ENCODE data around the gene DEPDC5. TPM values are rescaled to one million over a fixed set of nuclear protein-coding genes. Genes with fewer than 3 reads are reported as not detected.

Gene DEPDC5
- total RNA-seq, 1 donor from 2014 or later = 13.0 TPM

- no peak for TF ChIP-seq EZH2 (IDR thresholded peaks at IDR 0.05; ENCODE audit: insufficient read depth, low read length)
- no peak for TF ChIP-seq CTCF (IDR thresholded peaks at IDR 0.05; ENCODE audit: insufficient read depth, low read depth, low read length)
- no peaks in the 10 kb centered on the region for H3K79me2 ChIP-seq (ENCODE audit: insufficient read depth, low read length)
- no peaks in the 10 kb centered on the region for H4K20me1 ChIP-seq (ENCODE audit: insufficient read depth, low read length)
- Mint-ChIP-seq H3K4me1 (ENCODE audit: low read depth, unreplicated experiment) (no peaks in the 10 kb centered on the region), H3K9me3 (ENCODE audit: unreplicated experiment) (no peaks in the 10 kb centered on the region), H3K4me3 (ENCODE audit: unreplicated experiment) (no peak overlapping the region), H3K27ac (ENCODE audit: unreplicated experiment) (no peak overlapping the region), H3K27me3 (ENCODE audit: low read depth, unreplicated experiment) (peaks cover 21% of the 10 kb centered on the region), H3K36me3 (ENCODE audit: low read depth, unreplicated experiment) (peaks cover 2% of the 10 kb centered on the region)
- FAIRE-seq (no peak), DNase-seq (ENCODE audit: low read depth) (no peak)
- no peak overlapping the region for H3K9ac ChIP-seq (ENCODE audit: low read length)
- H3K9me3 ChIP-seq (ENCODE audit: insufficient read depth, low read depth, low read length) = no peaks in the 10 kb centered on the region
- no peak overlapping the region for H3K4me2 ChIP-seq (ENCODE audit: low read length)
- H3K27me3 ChIP-seq (ENCODE audit: insufficient read depth, low read length) = no peaks in the 10 kb centered on the region
- H3K27ac ChIP-seq (ENCODE audit: low read depth, low read length) = no peak overlapping the region
- no peak overlapping the region for H2AFZ ChIP-seq (ENCODE audit: low read depth, low read length)
- H3K4me1 ChIP-seq (ENCODE audit: insufficient read depth, low read length) = no peaks in the 10 kb centered on the region
- H3K36me3 ChIP-seq (ENCODE audit: insufficient read depth, low read length) = no peaks in the 10 kb centered on the region
- H3K4me3 ChIP-seq (ENCODE audit: insufficient read depth, low read depth, low read length) = no peak overlapping the region
These were observed 163.6 kb downstream of the DEPDC5 start for GRCh38 chr22:31917227-31917921.

- H3K27ac ChIP-seq (ENCODE audit: low read depth, low read length) = no peak overlapping the region
- H3K9ac ChIP-seq (ENCODE audit: low read length) = no peak overlapping the region
- H3K79me2 ChIP-seq (ENCODE audit: insufficient read depth, low read length) = no peaks in the 10 kb centered on the region
- H3K9me3 ChIP-seq (ENCODE audit: insufficient read depth, low read depth, low read length) = no peaks in the 10 kb centered on the region
- Mint-ChIP-seq H3K36me3 (ENCODE audit: low read depth, unreplicated experiment) (peaks cover 2% of the 10 kb centered on the region), H3K4me1 (ENCODE audit: low read depth, unreplicated experiment) (peaks cover 8% of the 10 kb centered on the region), H3K4me3 (ENCODE audit: unreplicated experiment) (no peak overlapping the region), H3K27ac (ENCODE audit: unreplicated experiment) (no peak overlapping the region), H3K9me3 (ENCODE audit: unreplicated experiment) (no peaks in the 10 kb centered on the region), H3K27me3 (ENCODE audit: low read depth, unreplicated experiment) (peaks cover 21% of the 10 kb centered on the region)
- no peaks in the 10 kb centered on the region for H3K4me1 ChIP-seq (ENCODE audit: insufficient read depth, low read length)
- DNase-seq (ENCODE audit: low read depth) = no peak
- H3K27me3 ChIP-seq (ENCODE audit: insufficient read depth, low read length) = no peaks in the 10 kb centered on the region
- H3K4me2 ChIP-seq (ENCODE audit: low read length) = no peak overlapping the region
- no peaks in the 10 kb centered on the region for H4K20me1 ChIP-seq (ENCODE audit: insufficient read depth, low read length)
- H3K36me3 ChIP-seq (ENCODE audit: insufficient read depth, low read length) = no peaks in the 10 kb centered on the region
- no peak for TF ChIP-seq EZH2 (IDR thresholded peaks at IDR 0.05; ENCODE audit: insufficient read depth, low read length)
- TF ChIP-seq CTCF (IDR thresholded peaks at IDR 0.05; ENCODE audit: insufficient read depth, low read depth, low read length) = no peak
- no peak overlapping the region for H3K4me3 ChIP-seq (ENCODE audit: insufficient read depth, low read depth, low read length)
- no peak overlapping the region for H2AFZ ChIP-seq (ENCODE audit: low read depth, low read length)
- FAIRE-seq = no peak
These were observed 165.9 kb downstream of the DEPDC5 start for GRCh38 chr22:31919730-31920129.

- TF ChIP-seq CTCF (IDR thresholded peaks at IDR 0.05; ENCODE audit: insufficient read depth, low read depth, low read length) = no peak
- TF ChIP-seq EZH2 (IDR thresholded peaks at IDR 0.05; ENCODE audit: insufficient read depth, low read length) = no peak
- Mint-ChIP-seq H3K4me1 (ENCODE audit: low read depth, unreplicated experiment) (peaks cover 8% of the 10 kb centered on the region), H3K27ac (ENCODE audit: unreplicated experiment) (no peak overlapping the region), H3K36me3 (ENCODE audit: low read depth, unreplicated experiment) (peaks cover 2% of the 10 kb centered on the region), H3K9me3 (ENCODE audit: unreplicated experiment) (no peaks in the 10 kb centered on the region), H3K4me3 (ENCODE audit: unreplicated experiment) (no peak overlapping the region), H3K27me3 (ENCODE audit: low read depth, unreplicated experiment) (peaks cover 21% of the 10 kb centered on the region)
- Histone ChIP-seq H3K4me2 (ENCODE audit: low read length) (no peak overlapping the region), H3K4me1 (ENCODE audit: insufficient read depth, low read length) (no peaks in the 10 kb centered on the region), H4K20me1 (ENCODE audit: insufficient read depth, low read length) (no peaks in the 10 kb centered on the region), H3K4me3 (ENCODE audit: insufficient read depth, low read depth, low read length) (no peak overlapping the region), H3K27ac (ENCODE audit: low read depth, low read length) (no peak overlapping the region), H3K79me2 (ENCODE audit: insufficient read depth, low read length) (no peaks in the 10 kb centered on the region), H2AFZ (ENCODE audit: low read depth, low read length) (no peak overlapping the region), H3K9me3 (ENCODE audit: insufficient read depth, low read depth, low read length) (no peaks in the 10 kb centered on the region), H3K27me3 (ENCODE audit: insufficient read depth, low read length) (no peaks in the 10 kb centered on the region), H3K9ac (ENCODE audit: low read length) (no peak overlapping the region), H3K36me3 (ENCODE audit: insufficient read depth, low read length) (no peaks in the 10 kb centered on the region)
- DNase-seq (ENCODE audit: low read depth) = no peak
- no peak for FAIRE-seq
These were observed 166.5 kb downstream of the DEPDC5 start for GRCh38 chr22:31920306-31920705.
